WTC11 (cell line): ENCODE data around the gene SMYD3. TPM values are rescaled to one million over a fixed set of nuclear protein-coding genes. Genes with fewer than 3 reads are reported as not detected.

Source experiments
- ATAC-seq: fragments of 200-7000 bp; cut with Tn5 transposase; 2 replicates; pipeline ENCODE4 v1.10.0; 2021; ENCODE audit warnings: mild to moderate bottlenecking, moderate library complexity
- CTCF ChIA-PET: fragments of 300-600 bp; sonication (Branson Sonifier 250); formaldehyde crosslinking; loops from one replicate; lab custom pipeline; 2021; ENCODE audit warnings: antibody characterized with exemption; lab: Charles Lee
- POLR2A ChIA-PET: fragments of 350-600 bp; sonication (Branson Sonifier 250); formaldehyde crosslinking; loops from one replicate; lab custom pipeline; 2021; ENCODE audit warnings: antibody characterized with exemption; lab: Charles Lee
- DNase-seq: peaks from one replicate; pipeline ENCODE4 v3.0.0; 2021; ENCODE audit warnings: low spot score
- H3K27ac Mint-ChIP-seq: 2 replicates; pipeline ENCODE4 v1.8.0; 2021; ENCODE audit warnings: mixed read lengths
- H3K27me3 Mint-ChIP-seq: 2 replicates; pipeline ENCODE4 v1.8.0; 2021; ENCODE audit warnings: low read depth, mild to moderate bottlenecking, moderate library complexity, mixed read lengths
- H3K36me3 Mint-ChIP-seq: 2 replicates; pipeline ENCODE4 v1.8.0; 2021; ENCODE audit warnings: mixed read lengths
- H3K4me1 Mint-ChIP-seq: 2 replicates; pipeline ENCODE4 v1.8.0; 2022; ENCODE audit warnings: mixed read lengths
- H3K4me3 Mint-ChIP-seq: 2 replicates; pipeline ENCODE4 v1.8.0; 2021; ENCODE audit warnings: mild to moderate bottlenecking, moderate library complexity, mixed read lengths
- H3K9me3 Mint-ChIP-seq: 2 replicates; pipeline ENCODE4 v1.8.0; 2021; ENCODE audit warnings: mixed read lengths
- ATF6 ChIP-seq: sonication (generic); formaldehyde crosslinking; IDR thresholded peaks from 2 replicates; pipeline ENCODE4 v1.8.1; 2023; ENCODE audit warnings: mild to moderate bottlenecking, missing genetic modification reagents
- CBFB ChIP-seq: sonication (generic); formaldehyde crosslinking; IDR thresholded peaks from 2 replicates; pipeline ENCODE4 v1.8.1; 2022; ENCODE audit warnings: mild to moderate bottlenecking, low read depth, missing genetic modification reagents
- CDX4 ChIP-seq: fragments of 250-450 bp; sonication (Bioruptor Pico); IDR thresholded peaks from 2 replicates; pipeline ENCODE4 v1.9.0; 2021; ENCODE audit warnings: moderate library complexity, mild to moderate bottlenecking, inconsistent platforms, borderline replicate concordance
- ESRRA ChIP-seq: sonication (generic); formaldehyde crosslinking; IDR thresholded peaks from 2 replicates; pipeline ENCODE4 v1.8.1; 2022; ENCODE audit warnings: mild to moderate bottlenecking, missing genetic modification reagents, borderline replicate concordance
- GTF2I ChIP-seq: fragments of 250-450 bp; sonication (Bioruptor Pico); conservative IDR thresholded peaks from 2 replicates; pipeline ENCODE4 v1.4.0; 2021; ENCODE audit warnings: mild to moderate bottlenecking
- NFATC4 ChIP-seq: fragments of 250-450 bp; sonication (Bioruptor Pico); IDR thresholded peaks from 2 replicates; pipeline ENCODE4 v1.9.0; 2021; ENCODE audit warnings: mild to moderate bottlenecking
- RELA ChIP-seq: sonication (generic); formaldehyde crosslinking; IDR thresholded peaks from 2 replicates; pipeline ENCODE4 v1.8.1; 2022; ENCODE audit warnings: missing genetic modification reagents, mild to moderate bottlenecking, borderline replicate concordance
- RORB ChIP-seq: fragments of 250-450 bp; sonication (Bioruptor Pico); IDR thresholded peaks from 2 replicates; pipeline ENCODE4 v1.9.0; 2021; ENCODE audit warnings: mild to moderate bottlenecking
- TEAD4 ChIP-seq: sonication (generic); formaldehyde crosslinking; IDR thresholded peaks from 2 replicates; pipeline ENCODE4 v1.8.0; 2022; ENCODE audit warnings: mild to moderate bottlenecking, missing genetic modification reagents
- TP53 ChIP-seq: sonication (generic); formaldehyde crosslinking; IDR thresholded peaks from 2 replicates; pipeline ENCODE4 v1.8.1; 2023; ENCODE audit warnings: mild to moderate bottlenecking, missing genetic modification reagents
- ZBTB21 ChIP-seq: sonication (generic); formaldehyde crosslinking; IDR thresholded peaks from 2 replicates; pipeline ENCODE4 v1.8.1; 2023; ENCODE audit warnings: mild to moderate bottlenecking, missing genetic modification reagents, borderline replicate concordance
- ZMAT4 ChIP-seq: fragments of 250-450 bp; sonication (Bioruptor Pico); IDR thresholded peaks from 2 replicates; pipeline ENCODE4 v1.9.0; 2021; ENCODE audit warnings: mild to moderate bottlenecking
- ZNF512 ChIP-seq: sonication (generic); formaldehyde crosslinking; IDR thresholded peaks from 2 replicates; pipeline ENCODE4 v1.8.1; 2022; ENCODE audit warnings: missing genetic modification reagents, borderline replicate concordance
- total RNA-seq: library from RNA; stranded (reverse); gene quantifications from 3 replicates; pipeline ENCODE4 v1.2.3, GENCODE V29; 2021
- TF ChIP-seq, protein P1 (sequence below): fragments of 250-450 bp; sonication (Bioruptor Pico); IDR thresholded peaks from 2 replicates; pipeline ENCODE4 v1.9.0; 2021; ENCODE audit warnings: mild to moderate bottlenecking, borderline replicate concordance
- TF ChIP-seq, protein P2 (sequence below): sonication (generic); formaldehyde crosslinking; IDR thresholded peaks from 2 replicates; pipeline ENCODE4 v1.8.1; 2022; ENCODE audit warnings: mild to moderate bottlenecking, missing genetic modification reagents, moderate library complexity, borderline replicate concordance
- TF ChIP-seq, protein P3 (sequence below): sonication (generic); formaldehyde crosslinking; IDR thresholded peaks from 2 replicates; pipeline ENCODE4 v1.8.1; 2022; ENCODE audit warnings: mild to moderate bottlenecking, moderate library complexity, missing genetic modification reagents

The SMYD3 gene
- total RNA-seq, 1 experiment from 2014 or later, result 21.4 TPM

- H3K27me3 Mint-ChIP-seq, result no peaks in the 10 kb centered on the region
- no peaks in the 10 kb centered on the region for H3K9me3 Mint-ChIP-seq
- peaks cover 12% of the 10 kb centered on the region for H3K4me1 Mint-ChIP-seq
- TF ChIP-seq, protein P1, sequence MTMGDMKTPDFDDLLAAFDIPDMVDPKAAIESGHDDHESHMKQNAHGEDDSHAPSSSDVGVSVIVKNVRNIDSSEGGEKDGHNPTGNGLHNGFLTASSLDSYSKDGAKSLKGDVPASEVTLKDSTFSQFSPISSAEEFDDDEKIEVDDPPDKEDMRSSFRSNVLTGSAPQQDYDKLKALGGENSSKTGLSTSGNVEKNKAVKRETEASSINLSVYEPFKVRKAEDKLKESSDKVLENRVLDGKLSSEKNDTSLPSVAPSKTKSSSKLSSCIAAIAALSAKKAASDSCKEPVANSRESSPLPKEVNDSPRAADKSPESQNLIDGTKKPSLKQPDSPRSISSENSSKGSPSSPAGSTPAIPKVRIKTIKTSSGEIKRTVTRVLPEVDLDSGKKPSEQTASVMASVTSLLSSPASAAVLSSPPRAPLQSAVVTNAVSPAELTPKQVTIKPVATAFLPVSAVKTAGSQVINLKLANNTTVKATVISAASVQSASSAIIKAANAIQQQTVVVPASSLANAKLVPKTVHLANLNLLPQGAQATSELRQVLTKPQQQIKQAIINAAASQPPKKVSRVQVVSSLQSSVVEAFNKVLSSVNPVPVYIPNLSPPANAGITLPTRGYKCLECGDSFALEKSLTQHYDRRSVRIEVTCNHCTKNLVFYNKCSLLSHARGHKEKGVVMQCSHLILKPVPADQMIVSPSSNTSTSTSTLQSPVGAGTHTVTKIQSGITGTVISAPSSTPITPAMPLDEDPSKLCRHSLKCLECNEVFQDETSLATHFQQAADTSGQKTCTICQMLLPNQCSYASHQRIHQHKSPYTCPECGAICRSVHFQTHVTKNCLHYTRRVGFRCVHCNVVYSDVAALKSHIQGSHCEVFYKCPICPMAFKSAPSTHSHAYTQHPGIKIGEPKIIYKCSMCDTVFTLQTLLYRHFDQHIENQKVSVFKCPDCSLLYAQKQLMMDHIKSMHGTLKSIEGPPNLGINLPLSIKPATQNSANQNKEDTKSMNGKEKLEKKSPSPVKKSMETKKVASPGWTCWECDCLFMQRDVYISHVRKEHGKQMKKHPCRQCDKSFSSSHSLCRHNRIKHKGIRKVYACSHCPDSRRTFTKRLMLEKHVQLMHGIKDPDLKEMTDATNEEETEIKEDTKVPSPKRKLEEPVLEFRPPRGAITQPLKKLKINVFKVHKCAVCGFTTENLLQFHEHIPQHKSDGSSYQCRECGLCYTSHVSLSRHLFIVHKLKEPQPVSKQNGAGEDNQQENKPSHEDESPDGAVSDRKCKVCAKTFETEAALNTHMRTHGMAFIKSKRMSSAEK (CRISPR knock-in tag), result no peak
- no peak for TF ChIP-seq ZMAT4 (CRISPR knock-in tag)
- TF ChIP-seq TP53 (CRISPR knock-in tag), result no peak
- TF ChIP-seq GTF2I (CRISPR knock-in tag), result no peak
- TF ChIP-seq, protein P2, sequence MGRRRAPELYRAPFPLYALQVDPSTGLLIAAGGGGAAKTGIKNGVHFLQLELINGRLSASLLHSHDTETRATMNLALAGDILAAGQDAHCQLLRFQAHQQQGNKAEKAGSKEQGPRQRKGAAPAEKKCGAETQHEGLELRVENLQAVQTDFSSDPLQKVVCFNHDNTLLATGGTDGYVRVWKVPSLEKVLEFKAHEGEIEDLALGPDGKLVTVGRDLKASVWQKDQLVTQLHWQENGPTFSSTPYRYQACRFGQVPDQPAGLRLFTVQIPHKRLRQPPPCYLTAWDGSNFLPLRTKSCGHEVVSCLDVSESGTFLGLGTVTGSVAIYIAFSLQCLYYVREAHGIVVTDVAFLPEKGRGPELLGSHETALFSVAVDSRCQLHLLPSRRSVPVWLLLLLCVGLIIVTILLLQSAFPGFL (CRISPR knock-in tag), result no peak
- H3K36me3 Mint-ChIP-seq, result no peaks in the 10 kb centered on the region
- ChIA-PET CTCF (no interaction called here), POLR2A (no interaction called here)
- ATAC-seq (no peak), DNase-seq (no peak)
- H3K4me3 Mint-ChIP-seq, result no peak overlapping the region
- no peak overlapping the region for H3K27ac Mint-ChIP-seq
Measured at GRCh38 chr1:246270236-246270635, 236.8 kb downstream of the SMYD3 start.

GRCh38 chr1:246269466-246269865 lies 237.6 kb downstream of the SMYD3 start:
- POLR2A ChIA-PET, result no interaction called here
- Mint-ChIP-seq H3K9me3 (no peaks in the 10 kb centered on the region), H3K27ac (no peak overlapping the region), H3K4me1 (peaks cover 12% of the 10 kb centered on the region), H3K36me3 (no peaks in the 10 kb centered on the region), H3K4me3 (no peak overlapping the region), H3K27me3 (no peaks in the 10 kb centered on the region)
- ATAC-seq (no peak), DNase-seq (no peak)
- CTCF ChIA-PET, result no interaction called here
- TF ChIP-seq ESRRA (no peak), RORB (CRISPR knock-in tag) (no peak), TP53 (CRISPR knock-in tag) (no peak), ATF6 (CRISPR knock-in tag) (no peak), CDX4 (no peak), RELA (CRISPR knock-in tag) (no peak), ZBTB21 (CRISPR knock-in tag) (no peak), NFATC4 (no peak), TEAD4 (CRISPR knock-in tag) (no peak), CBFB (CRISPR knock-in tag) (no peak), ZNF512 (CRISPR knock-in tag) (no peak)
- TF ChIP-seq, protein P3, sequence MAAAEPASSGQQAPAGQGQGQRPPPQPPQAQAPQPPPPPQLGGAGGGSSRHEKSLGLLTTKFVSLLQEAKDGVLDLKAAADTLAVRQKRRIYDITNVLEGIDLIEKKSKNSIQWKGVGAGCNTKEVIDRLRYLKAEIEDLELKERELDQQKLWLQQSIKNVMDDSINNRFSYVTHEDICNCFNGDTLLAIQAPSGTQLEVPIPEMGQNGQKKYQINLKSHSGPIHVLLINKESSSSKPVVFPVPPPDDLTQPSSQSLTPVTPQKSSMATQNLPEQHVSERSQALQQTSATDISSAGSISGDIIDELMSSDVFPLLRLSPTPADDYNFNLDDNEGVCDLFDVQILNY (CRISPR knock-in tag), result no peak
